Adrenal gland (tissue), 5 donors: ENCODE data around the gene TBC1D1.

Source experiments
- POLR2A ChIP-seq, 2 donors: fragments of 450-650 bp; IDR thresholded peaks; one replicate each; pipeline ENCODE4 v1.6.1; 2017; ENCODE audit warnings: antibody characterized with exemption in 2 of 2, mild to moderate bottlenecking in 2 of 2, moderate library complexity in 1 of 2
- TF ChIP-seq, protein P1 (sequence below), 6 experiments: fragments of 450-650 bp in 4 of 6; fragments of 200-600 bp in 2 of 6; sonication (generic) in 1 of 6; IDR thresholded peaks; 1 replicate in 5 of 6; 2 replicates in 1 of 6; pipeline versions ENCODE4 v1.5.1 to v1.8.0; 2016 to 2021; ENCODE audit warnings: antibody characterized with exemption in 6 of 6, mild to moderate bottlenecking in 2 of 6, moderate library complexity in 1 of 6
- donor health status: DM: no; HTN: no; CAD: no.

DNA sequence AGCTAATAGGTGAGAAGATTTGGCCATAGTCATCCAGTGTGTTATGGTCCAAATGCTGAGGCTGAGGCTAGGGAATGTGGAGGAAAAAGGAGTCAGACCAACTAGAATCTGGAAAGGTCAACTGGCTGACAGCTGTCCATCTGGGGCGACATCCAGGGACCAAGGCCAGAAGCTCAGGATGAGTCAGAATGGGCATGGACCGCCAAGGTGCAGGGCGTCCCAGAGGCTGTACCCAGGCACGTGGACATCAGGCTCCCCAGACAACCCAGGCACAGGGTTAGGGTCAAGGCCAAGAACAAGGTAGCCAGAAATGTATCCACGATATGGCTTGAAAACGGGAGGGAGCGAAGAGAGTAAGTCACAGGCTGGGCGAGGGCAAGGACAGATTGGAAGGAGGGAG, 43.2 kb downstream of the TBC1D1 start:
- TF ChIP-seq, protein P1, sequence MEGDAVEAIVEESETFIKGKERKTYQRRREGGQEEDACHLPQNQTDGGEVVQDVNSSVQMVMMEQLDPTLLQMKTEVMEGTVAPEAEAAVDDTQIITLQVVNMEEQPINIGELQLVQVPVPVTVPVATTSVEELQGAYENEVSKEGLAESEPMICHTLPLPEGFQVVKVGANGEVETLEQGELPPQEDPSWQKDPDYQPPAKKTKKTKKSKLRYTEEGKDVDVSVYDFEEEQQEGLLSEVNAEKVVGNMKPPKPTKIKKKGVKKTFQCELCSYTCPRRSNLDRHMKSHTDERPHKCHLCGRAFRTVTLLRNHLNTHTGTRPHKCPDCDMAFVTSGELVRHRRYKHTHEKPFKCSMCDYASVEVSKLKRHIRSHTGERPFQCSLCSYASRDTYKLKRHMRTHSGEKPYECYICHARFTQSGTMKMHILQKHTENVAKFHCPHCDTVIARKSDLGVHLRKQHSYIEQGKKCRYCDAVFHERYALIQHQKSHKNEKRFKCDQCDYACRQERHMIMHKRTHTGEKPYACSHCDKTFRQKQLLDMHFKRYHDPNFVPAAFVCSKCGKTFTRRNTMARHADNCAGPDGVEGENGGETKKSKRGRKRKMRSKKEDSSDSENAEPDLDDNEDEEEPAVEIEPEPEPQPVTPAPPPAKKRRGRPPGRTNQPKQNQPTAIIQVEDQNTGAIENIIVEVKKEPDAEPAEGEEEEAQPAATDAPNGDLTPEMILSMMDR (IDR thresholded peaks at IDR 0.05), result no peak
- TF ChIP-seq POLR2A (IDR thresholded peaks at IDR 0.05), result no peak
